Endodermal cell (in vitro differentiated cells): ENCODE measurements around the gene PARP14. TPM values are rescaled to one million over a fixed set of nuclear protein-coding genes. Genes with fewer than 3 reads are reported as not detected.

Experiments used
- DNase-seq: peaks from one replicate; pipeline ENCODE4 v3.0.0-alpha.2; 2017
- H3K27ac ChIP-seq: 2 replicates; pipeline ENCODE4 v1.5.1; 2013; ENCODE audit warnings: mild to moderate bottlenecking, low read depth, low read length, moderate library complexity
- H3K27me3 ChIP-seq: 2 replicates; pipeline ENCODE4 v1.6.1; 2013; ENCODE audit warnings: mild to moderate bottlenecking, low read length, moderate library complexity; ENCODE audit not compliant: insufficient read depth, control insufficient read depth, poor library complexity, severe bottlenecking
- H3K36me3 ChIP-seq: 2 replicates; pipeline ENCODE4 v1.7.0; 2013; ENCODE audit warnings: mild to moderate bottlenecking, low read length, moderate library complexity; ENCODE audit not compliant: control insufficient read depth, insufficient read depth
- H3K4me1 ChIP-seq: one replicate; pipeline ENCODE4 v1.7.0; 2013; ENCODE audit warnings: low read length; ENCODE audit not compliant: control insufficient read depth, insufficient read depth
- H3K4me3 ChIP-seq: 2 replicates; pipeline ENCODE4 v1.5.1; 2013; ENCODE audit warnings: mild to moderate bottlenecking, low read length, moderate library complexity
- H3K9ac ChIP-seq: 2 replicates; pipeline ENCODE4 v1.6.1; 2013; ENCODE audit warnings: mild to moderate bottlenecking, low read length, moderate library complexity; ENCODE audit not compliant: poor library complexity, severe bottlenecking; ENCODE audit errors: extremely low read depth
- H3K9me3 ChIP-seq: 2 replicates; pipeline ENCODE4 v1.6.1; 2013; ENCODE audit warnings: mild to moderate bottlenecking, low read length, moderate library complexity; ENCODE audit not compliant: control insufficient read depth
- H3K27ac Mint-ChIP-seq: 2 replicates; pipeline ENCODE4 v1.8.0; 2020; ENCODE audit warnings: mixed read lengths
- H3K27me3 Mint-ChIP-seq: 2 replicates; pipeline ENCODE4 v1.8.0; 2021; ENCODE audit warnings: mild to moderate bottlenecking, mixed read lengths; ENCODE audit not compliant: insufficient read depth
- H3K36me3 Mint-ChIP-seq: 2 replicates; pipeline ENCODE4 v1.8.0; 2020; ENCODE audit warnings: low read depth, mixed read lengths
- H3K4me1 Mint-ChIP-seq: 2 replicates; pipeline ENCODE4 v1.8.0; 2020; ENCODE audit warnings: mixed read lengths
- H3K4me3 Mint-ChIP-seq: 2 replicates; pipeline ENCODE4 v1.8.0; 2020; ENCODE audit warnings: mild to moderate bottlenecking, moderate library complexity, mixed read lengths
- H3K9me3 Mint-ChIP-seq: 2 replicates; pipeline ENCODE4 v1.8.0; 2020; ENCODE audit warnings: mild to moderate bottlenecking, mixed read lengths
- CTCF ChIP-seq: fragments of 200-600 bp; sonication (generic); conservative IDR thresholded peaks from 2 replicates; pipeline ENCODE4 v1.5.0; 2021; ENCODE audit warnings: antibody characterized with exemption, mild to moderate bottlenecking
- WGBS, 2 experiments: methylation state at CpG; one replicate each; pipeline versions ENCODE4 v1.1.5 to v1.1.7; 2013; ENCODE audit warnings: missing lambda C conversion rate in 2 of 2, mixed read lengths in 1 of 2; ENCODE audit not compliant: insufficient coverage in 1 of 2, insufficient read length in 1 of 2; 5-methylcytosine and 5-hydroxymethylcytosine counted together
- total RNA-seq, 2 donors: library from RNA; stranded (reverse); fragmentation: NEBNext Ultra II Directional in 1 of 2; extraction: Animal tissue kit (Norgen Biotek cat#: 25700) in 1 of 2; gene quantifications; 2 replicates in 1 of 2; 3 replicates in 1 of 2; pipeline ENCODE4 v1.2.1, GENCODE V29; 2021

The PARP14 gene
- total RNA-seq, 2 donors from 2014 or later = 16.4 to 19.1 TPM

GRCh38 chr3:122770521-122771202 is 90.0 kb downstream of the PARP14 start:
- WGBS, 2 experiments = 93 to 100% methylated on average over 3 to 5 of the region's 5 CpGs
- Histone ChIP-seq H3K36me3 (peaks cover 11% of the 10 kb centered on the region), H3K4me1 (no peaks in the 10 kb centered on the region), H3K27me3 (no peaks in the 10 kb centered on the region), H3K27ac (no peak overlapping the region), H3K4me3 (no peak overlapping the region), H3K9ac (no peak overlapping the region), H3K9me3 (no peaks in the 10 kb centered on the region)
- no peaks in the 10 kb centered on the region for H3K4me1 Mint-ChIP-seq
- no peak for TF ChIP-seq CTCF
- no peaks in the 10 kb centered on the region for H3K9me3 Mint-ChIP-seq
- H3K27ac Mint-ChIP-seq = no peak overlapping the region
- H3K4me3 Mint-ChIP-seq = no peak overlapping the region
- H3K27me3 Mint-ChIP-seq = no peaks in the 10 kb centered on the region
- no peak for DNase-seq
- H3K36me3 Mint-ChIP-seq = peaks cover 9% of the 10 kb centered on the region

- peaks cover 8% of the 10 kb centered on the region for H3K36me3 Mint-ChIP-seq
- H3K4me1 Mint-ChIP-seq = no peaks in the 10 kb centered on the region
- Histone ChIP-seq H3K4me3 (no peak overlapping the region), H3K4me1 (no peaks in the 10 kb centered on the region), H3K9me3 (no peaks in the 10 kb centered on the region), H3K9ac (no peak overlapping the region), H3K27ac (no peak overlapping the region), H3K27me3 (no peaks in the 10 kb centered on the region), H3K36me3 (peaks cover 11% of the 10 kb centered on the region)
- no peak overlapping the region for H3K27ac Mint-ChIP-seq
- WGBS, 2 experiments = 86 to 91% methylated on average over 1 of the region's 1 CpG
- no peak for TF ChIP-seq CTCF
- DNase-seq = no peak
- no peaks in the 10 kb centered on the region for H3K9me3 Mint-ChIP-seq
- H3K27me3 Mint-ChIP-seq = no peaks in the 10 kb centered on the region
- no peak overlapping the region for H3K4me3 Mint-ChIP-seq
Observed at GRCh38 chr3:122772827-122773226, 92.2 kb downstream of the PARP14 start.

GRCh38 chr3:122773944-122774509 is 93.4 kb downstream of the PARP14 start:
- Mint-ChIP-seq H3K9me3 (no peaks in the 10 kb centered on the region), H3K36me3 (peaks cover 6% of the 10 kb centered on the region), H3K27me3 (no peaks in the 10 kb centered on the region), H3K27ac (no peak overlapping the region), H3K4me1 (no peaks in the 10 kb centered on the region), H3K4me3 (no peak overlapping the region)
- Histone ChIP-seq H3K4me1 (no peaks in the 10 kb centered on the region), H3K4me3 (no peak overlapping the region), H3K27me3 (no peaks in the 10 kb centered on the region), H3K36me3 (peaks cover 4% of the 10 kb centered on the region), H3K9me3 (no peaks in the 10 kb centered on the region), H3K9ac (no peak overlapping the region), H3K27ac (no peak overlapping the region)
- no peak for DNase-seq
- TF ChIP-seq CTCF = no peak
- 96% methylated on average over 3 of the region's 3 CpGs; no CpG with 5 or more reads in 1 of the 2 experiments for WGBS, 2 experiments
